ENCODE results near the gene UBAP1L. TPM values are rescaled to one million over a fixed set of nuclear protein-coding genes. Genes with fewer than 3 reads are reported as not detected.

Gene UBAP1L
- polyA plus RNA-seq, 1 experiment = 1.0 TPM

DNA sequence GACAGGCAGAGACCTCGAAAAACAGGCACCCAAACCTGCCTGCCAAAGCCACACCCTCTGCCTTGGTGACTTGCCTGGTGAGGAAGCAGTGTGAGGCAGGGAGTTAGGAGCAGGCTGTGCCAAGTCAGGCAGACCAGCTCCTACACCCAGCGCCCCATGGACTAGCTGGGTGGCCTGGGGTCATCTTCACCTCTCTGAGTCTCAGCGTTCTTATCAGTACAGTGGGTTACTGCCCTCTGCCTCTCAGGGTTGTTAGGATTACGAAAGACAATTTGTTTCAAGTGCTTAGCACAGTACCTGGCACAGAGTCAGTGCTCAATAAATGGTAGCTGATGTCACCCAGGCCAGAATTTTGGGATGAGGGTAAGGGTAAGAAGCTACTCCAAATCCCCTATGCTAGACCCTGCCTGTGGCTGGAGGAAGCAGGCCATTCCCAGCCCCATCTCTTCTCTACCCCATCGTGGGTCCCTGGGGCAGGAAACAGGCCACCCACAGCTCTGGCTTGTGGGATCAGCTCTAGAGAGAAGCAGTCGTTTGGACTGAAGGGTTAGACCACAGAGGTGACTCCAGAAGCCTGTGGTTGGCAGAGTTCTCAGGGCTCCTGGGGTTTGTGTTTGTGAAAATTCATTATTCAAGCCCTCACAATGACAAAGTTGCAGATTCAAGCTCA is 59.7 kb downstream of the UBAP1L start:
- POLR2A ChIA-PET = no interaction called here
- Histone ChIP-seq H3K4me3 (ENCODE audit: low read depth, low read length) (no peak overlapping the region), H3K36me3 (ENCODE audit: control insufficient read depth, insufficient read depth, low read length) (no peaks in the 10 kb centered on the region), H3K27me3 (ENCODE audit: control insufficient read depth, insufficient read depth, low read length) (peaks cover 5% of the 10 kb centered on the region; the same call in 1 of the 2 replicates)
- CTCF ChIA-PET = interaction anchor here (0.7 to 10.8 kb wide), 16 partner anchors 8 to 327 kb away, joined by 3 to 301 read pairs (median 5); partner anchors contain the start of genes KBTBD13, RASL12 and SLC51B
- DNase-seq (ENCODE audit: low read depth) = no peak
- TF ChIP-seq, protein P1, sequence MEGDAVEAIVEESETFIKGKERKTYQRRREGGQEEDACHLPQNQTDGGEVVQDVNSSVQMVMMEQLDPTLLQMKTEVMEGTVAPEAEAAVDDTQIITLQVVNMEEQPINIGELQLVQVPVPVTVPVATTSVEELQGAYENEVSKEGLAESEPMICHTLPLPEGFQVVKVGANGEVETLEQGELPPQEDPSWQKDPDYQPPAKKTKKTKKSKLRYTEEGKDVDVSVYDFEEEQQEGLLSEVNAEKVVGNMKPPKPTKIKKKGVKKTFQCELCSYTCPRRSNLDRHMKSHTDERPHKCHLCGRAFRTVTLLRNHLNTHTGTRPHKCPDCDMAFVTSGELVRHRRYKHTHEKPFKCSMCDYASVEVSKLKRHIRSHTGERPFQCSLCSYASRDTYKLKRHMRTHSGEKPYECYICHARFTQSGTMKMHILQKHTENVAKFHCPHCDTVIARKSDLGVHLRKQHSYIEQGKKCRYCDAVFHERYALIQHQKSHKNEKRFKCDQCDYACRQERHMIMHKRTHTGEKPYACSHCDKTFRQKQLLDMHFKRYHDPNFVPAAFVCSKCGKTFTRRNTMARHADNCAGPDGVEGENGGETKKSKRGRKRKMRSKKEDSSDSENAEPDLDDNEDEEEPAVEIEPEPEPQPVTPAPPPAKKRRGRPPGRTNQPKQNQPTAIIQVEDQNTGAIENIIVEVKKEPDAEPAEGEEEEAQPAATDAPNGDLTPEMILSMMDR (IDR thresholded peaks at IDR 0.05; ENCODE audit: insufficient read depth, low read depth, low read length) = no peak

DNA sequence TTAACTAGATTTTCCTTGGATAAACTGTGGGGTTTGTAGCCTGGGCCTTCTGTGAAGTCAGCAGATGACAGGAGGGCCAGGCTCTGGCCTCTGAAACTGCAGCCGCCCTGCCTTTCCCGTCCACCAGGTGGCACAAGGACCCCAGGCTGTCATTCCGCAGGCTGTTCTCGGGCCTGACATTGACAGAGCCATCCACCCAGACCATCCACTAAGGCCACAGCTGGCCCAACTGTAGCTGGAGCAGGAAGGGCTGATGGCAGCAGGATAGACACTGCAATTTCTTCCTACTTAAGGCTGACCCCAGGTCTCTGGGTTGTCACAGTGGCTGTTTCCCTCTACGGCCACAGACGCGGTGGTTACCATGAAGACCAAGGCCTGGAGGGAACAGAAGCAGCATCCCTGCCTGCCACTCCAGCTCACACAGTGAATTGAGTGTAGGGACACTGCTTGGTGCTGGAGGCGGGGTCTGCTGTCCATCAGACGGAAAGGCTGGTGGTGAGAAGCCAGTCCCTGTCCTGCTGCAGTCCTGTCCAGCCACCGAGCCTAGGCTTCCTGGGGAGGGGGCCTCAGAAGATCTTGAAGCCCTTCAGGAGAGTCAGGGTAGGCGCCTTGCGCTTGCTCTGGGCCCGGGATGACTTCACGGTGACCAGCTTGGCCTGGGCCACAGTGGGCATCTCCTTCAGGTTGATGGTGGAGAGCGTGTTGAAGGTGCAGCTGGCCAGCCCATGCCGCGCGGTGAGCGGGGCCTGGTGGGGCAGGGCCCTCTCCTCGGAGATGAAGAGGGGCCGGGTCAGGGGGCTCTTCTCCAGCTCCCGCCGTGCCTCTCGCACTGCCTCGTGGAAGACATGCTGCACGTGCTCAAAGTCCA is 60.4 kb downstream of the UBAP1L start:
- TF ChIP-seq, protein P1 (IDR thresholded peaks at IDR 0.05; ENCODE audit: insufficient read depth, low read depth, low read length) = peak; percentile 99
- H3K4me3 ChIP-seq (ENCODE audit: low read depth, low read length) = no peak overlapping the region
- DNase-seq (ENCODE audit: low read depth) = no peak
- ChIA-PET CTCF (interaction anchor here (0.6 to 10.8 kb wide), 19 partner anchors 8 to 326 kb away, joined by 3 to 301 read pairs (median 5); partner anchors contain the start of genes KBTBD13, RASL12 and SLC51B), POLR2A (no interaction called here)
- H3K36me3 ChIP-seq (ENCODE audit: control insufficient read depth, insufficient read depth, low read length) = no peaks in the 10 kb centered on the region
- peaks cover 5% of the 10 kb centered on the region; the same call in 1 of the 2 replicates for H3K27me3 ChIP-seq (ENCODE audit: control insufficient read depth, insufficient read depth, low read length)

DNA sequence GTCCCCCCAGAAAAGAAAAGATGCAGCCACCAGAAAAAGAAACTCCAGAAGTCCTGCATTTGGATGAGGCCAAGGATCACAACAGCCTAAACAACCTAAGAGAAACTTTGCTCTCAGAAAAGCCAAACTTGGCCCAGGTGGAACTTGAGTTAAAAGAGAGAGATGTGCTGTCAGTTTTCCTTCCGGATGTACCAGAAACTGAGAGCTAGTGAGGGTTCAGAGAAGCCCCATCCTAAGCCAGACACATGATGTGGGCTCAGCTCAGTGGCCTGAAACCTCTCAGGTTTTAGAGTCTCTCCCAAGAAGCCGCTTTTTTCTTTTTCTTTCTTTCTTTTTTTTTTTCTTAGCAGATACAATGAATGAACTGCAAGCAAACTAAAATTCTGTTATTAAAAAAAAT is 62.0 kb downstream of the UBAP1L start:
- ChIA-PET POLR2A (no interaction called here), CTCF (interaction anchor here (1.3 to 10.8 kb wide), 8 partner anchors 9 to 245 kb away, joined by 4 to 301 read pairs (median 27); partner anchors contain the start of genes KBTBD13, RASL12 and SLC51B)
- no peak for DNase-seq (ENCODE audit: low read depth)
- H3K4me3 ChIP-seq (ENCODE audit: low read depth, low read length) = no peak overlapping the region
- TF ChIP-seq, protein P1 (IDR thresholded peaks at IDR 0.05; ENCODE audit: insufficient read depth, low read depth, low read length) = no peak
- no peaks in the 10 kb centered on the region for H3K27me3 ChIP-seq (ENCODE audit: control insufficient read depth, insufficient read depth, low read length)
- no peaks in the 10 kb centered on the region for H3K36me3 ChIP-seq (ENCODE audit: control insufficient read depth, insufficient read depth, low read length)

DNA sequence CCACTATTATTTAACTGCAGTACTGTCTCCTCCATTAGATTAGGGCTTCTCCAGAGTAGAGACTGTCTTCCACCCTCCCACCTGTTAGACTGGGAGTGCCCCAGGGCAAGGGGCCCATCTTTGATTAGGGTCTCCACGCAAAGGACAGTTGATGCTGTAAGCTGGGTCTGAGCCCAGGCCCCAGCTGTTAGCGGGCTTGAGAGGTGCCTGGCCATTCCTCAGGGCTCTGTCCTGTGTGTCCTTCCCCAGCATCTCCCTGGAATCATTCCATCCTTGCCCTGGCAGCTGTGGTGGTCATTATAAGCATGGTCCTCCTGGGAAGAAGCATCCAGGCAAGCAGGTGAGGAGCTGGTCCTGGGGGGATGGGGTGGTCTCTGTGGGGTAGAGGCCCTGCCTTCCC is 63.7 kb downstream of the UBAP1L start:
- no peaks in the 10 kb centered on the region for H3K27me3 ChIP-seq (ENCODE audit: control insufficient read depth, insufficient read depth, low read length)
- H3K36me3 ChIP-seq (ENCODE audit: control insufficient read depth, insufficient read depth, low read length) = no peaks in the 10 kb centered on the region
- TF ChIP-seq, protein P1 (IDR thresholded peaks at IDR 0.05; ENCODE audit: insufficient read depth, low read depth, low read length) = no peak
- H3K4me3 ChIP-seq (ENCODE audit: low read depth, low read length) = no peak overlapping the region
- no peak for DNase-seq (ENCODE audit: low read depth)
- ChIA-PET POLR2A (interaction anchor here (0.6 kb wide), 1 partner anchor 620 kb away, joined by 3 read pairs; no protein-coding TSS in a partner anchor), CTCF (interaction anchor here (0.7 to 10.8 kb wide), 4 partner anchors 10 to 50 kb away, joined by 3 to 301 read pairs (median 36); partner anchors contain the start of gene KBTBD13)

DNA sequence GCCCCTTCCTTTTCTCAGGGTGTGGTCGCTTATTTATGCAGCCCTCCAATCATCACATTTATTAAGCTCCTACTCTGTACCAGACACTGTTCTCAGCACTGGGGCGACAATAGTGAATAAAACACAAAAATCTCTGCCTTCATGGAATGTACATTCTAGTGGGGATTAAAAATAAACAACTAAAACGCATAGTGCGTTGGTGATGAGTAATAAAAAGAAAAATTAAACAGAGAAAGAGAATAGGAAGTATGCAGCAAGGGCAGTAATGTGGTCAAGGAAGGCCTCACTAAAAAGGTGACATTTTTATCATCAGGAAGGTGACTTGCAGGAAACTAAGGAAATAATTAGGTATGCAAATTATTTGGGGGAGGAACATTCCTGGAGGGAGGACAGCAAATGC is 64.7 kb downstream of the UBAP1L start:
- no peaks in the 10 kb centered on the region for H3K27me3 ChIP-seq (ENCODE audit: control insufficient read depth, insufficient read depth, low read length)
- H3K4me3 ChIP-seq (ENCODE audit: low read depth, low read length) = no peak overlapping the region
- ChIA-PET CTCF (interaction anchor here (7.5 to 10.8 kb wide), 2 partner anchors 32 to 51 kb away, joined by 70 to 301 read pairs; partner anchors contain the start of gene KBTBD13), POLR2A (interaction anchor here (0.7 kb wide), 1 partner anchor 17 kb away, joined by 6 read pairs; no protein-coding TSS in a partner anchor)
- no peak for DNase-seq (ENCODE audit: low read depth)
- TF ChIP-seq, protein P1 (IDR thresholded peaks at IDR 0.05; ENCODE audit: insufficient read depth, low read depth, low read length) = no peak
- no peaks in the 10 kb centered on the region for H3K36me3 ChIP-seq (ENCODE audit: control insufficient read depth, insufficient read depth, low read length)

Data from BJ (cell line).